A204.1 (cell line): Measurements from ENCODE around the gene IL6ST.
"Not testable (repeated sequence)": the region's sequence is repeated elsewhere in the genome, so short reads cannot be mapped to it uniquely, and the experiment has no call there.

Experiments
- FAIRE-seq: peaks from 2 replicates; lab custom pipeline; 2012; peaks lifted over from hg19 to GRCh38; lab: Jason Lieb, UNC

The IL6ST gene

GRCh38 chr5:56003679-56004078 lies 8.9 kb upstream of the IL6ST start:
- no peak for FAIRE-seq

- no peak for FAIRE-seq
These were observed 8.4 kb upstream of the IL6ST start for GRCh38 chr5:56003179-56003578.

- no peak for FAIRE-seq
These were observed 7.5 kb upstream of the IL6ST start for GRCh38 chr5:56002303-56002702.

- not testable (repeated sequence) for FAIRE-seq
These were observed 5.5 kb upstream of the IL6ST start for GRCh38 chr5:56000221-56000620.

- no peak for FAIRE-seq
These were observed 4.2 kb upstream of the IL6ST start for GRCh38 chr5:55998966-55999365.

- FAIRE-seq = no peak
These were observed 3.1 kb upstream of the IL6ST start for GRCh38 chr5:55997742-55998351.

- FAIRE-seq = no peak
These were observed 493 bp upstream of the IL6ST start for GRCh38 chr5:55994998-55995914.

GRCh38 chr5:55993731-55994494 lies 850 bp downstream of the IL6ST start:
- FAIRE-seq = no peak

- FAIRE-seq = no peak
These were observed 1.8 kb downstream of the IL6ST start for GRCh38 chr5:55993013-55993412.

- no peak for FAIRE-seq
These were observed 2.8 kb downstream of the IL6ST start for GRCh38 chr5:55991768-55992486.

GRCh38 chr5:55990895-55991294 lies 3.9 kb downstream of the IL6ST start:
- not testable (repeated sequence) for FAIRE-seq

GRCh38 chr5:55989860-55990259 lies 4.9 kb downstream of the IL6ST start:
- no peak for FAIRE-seq

- FAIRE-seq = no peak
These were observed 5.7 kb downstream of the IL6ST start for GRCh38 chr5:55988979-55989638.

GRCh38 chr5:55988428-55988827 lies 6.3 kb downstream of the IL6ST start:
- not testable (repeated sequence) for FAIRE-seq

- no peak for FAIRE-seq
These were observed 7.8 kb downstream of the IL6ST start for GRCh38 chr5:55986931-55987330.

GRCh38 chr5:55985181-55985580 lies 9.6 kb downstream of the IL6ST start:
- no peak for FAIRE-seq

GRCh38 chr5:55983986-55984385 lies 10.8 kb downstream of the IL6ST start:
- FAIRE-seq = no peak

GRCh38 chr5:55982957-55983381 lies 11.8 kb downstream of the IL6ST start:
- no peak for FAIRE-seq

GRCh38 chr5:55973296-55973695 lies 21.5 kb downstream of the IL6ST start:
- no peak for FAIRE-seq

GRCh38 chr5:55969956-55970355 lies 24.8 kb downstream of the IL6ST start:
- FAIRE-seq = no peak

GRCh38 chr5:55966284-55966683 lies 28.5 kb downstream of the IL6ST start:
- FAIRE-seq = no peak

GRCh38 chr5:55965525-55965924 lies 29.2 kb downstream of the IL6ST start:
- FAIRE-seq = no peak
